Epithelial cell of prostate (primary cell): ENCODE results near the gene ARHGAP9.

Experiments used
- DNase-seq: peaks from one replicate; pipeline ENCODE4 v3.0.0-alpha.2; 2011; ENCODE audit warnings: low read depth, low spot score
- H3K27ac ChIP-seq: fragments of 450-650 bp; 2 replicates; pipeline ENCODE4 v1.5.1; 2017; ENCODE audit warnings: mild to moderate bottlenecking

ARHGAP9 gene

DNA sequence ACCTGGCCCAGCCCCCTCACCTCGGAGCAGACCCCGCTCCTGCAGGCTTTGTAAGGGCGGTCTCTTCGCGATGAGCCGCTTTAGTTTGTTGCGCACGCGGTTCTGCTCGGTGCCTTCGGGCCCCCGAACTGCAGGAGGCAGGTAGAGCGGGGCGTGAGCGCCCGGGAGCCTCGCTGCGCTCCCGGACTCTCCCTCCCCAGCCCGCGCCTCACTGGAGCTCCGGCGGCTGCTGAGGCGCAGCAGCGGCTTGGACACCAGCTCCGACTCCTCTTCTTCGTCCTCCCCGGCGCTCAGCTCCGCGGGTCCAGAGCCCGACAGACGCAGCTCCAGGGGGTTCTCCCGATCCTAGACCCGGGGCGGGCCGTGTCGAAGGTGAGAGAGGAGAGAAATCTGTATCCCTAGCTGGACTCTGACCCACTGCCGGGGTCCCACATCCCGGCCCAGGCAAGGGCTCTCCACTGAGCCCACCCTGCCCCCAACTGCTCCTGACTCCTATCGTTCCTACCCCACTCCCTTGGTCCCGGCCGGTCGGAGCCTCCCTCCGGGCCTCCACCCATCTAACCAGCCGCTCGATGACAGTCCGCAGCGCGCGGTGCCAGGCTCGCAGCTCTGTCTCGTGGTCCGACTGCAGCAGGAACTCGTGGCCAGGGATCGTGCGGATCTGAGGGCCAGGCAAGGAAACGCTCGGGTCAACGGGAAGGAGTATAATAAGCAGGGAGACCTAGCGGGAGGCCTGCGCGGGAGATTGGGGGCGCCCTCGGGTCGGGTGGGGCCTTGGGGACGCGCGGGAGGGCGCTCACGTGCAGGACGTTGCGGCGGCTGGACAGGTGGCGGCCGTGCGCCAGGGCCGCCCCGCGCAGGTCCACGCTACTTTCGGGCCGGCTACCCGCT is 4.2 kb downstream of the ARHGAP9 start:
- H3K27ac ChIP-seq = no peak overlapping the region
- no peak for DNase-seq

DNA sequence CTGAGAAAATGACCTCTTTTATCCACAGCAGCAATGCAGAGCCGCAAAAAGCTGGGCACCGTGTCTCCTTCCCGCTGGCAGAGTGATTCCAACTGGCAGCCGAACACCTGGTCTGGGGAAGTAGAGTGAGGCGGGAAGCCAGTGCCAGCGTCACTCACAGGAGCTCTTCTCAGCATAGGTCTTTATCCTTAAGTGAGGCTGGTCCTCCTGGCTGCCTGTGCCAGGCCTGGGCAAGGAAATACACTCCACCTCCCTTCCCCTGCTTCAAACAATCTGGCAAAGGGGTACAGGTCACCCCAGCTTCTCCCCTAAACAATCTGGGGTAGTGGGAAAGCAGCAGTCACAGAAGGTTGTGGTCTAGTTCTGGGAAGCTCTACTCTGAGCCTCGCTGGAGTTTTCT is 4.8 kb downstream of the ARHGAP9 start:
- DNase-seq = no peak
- H3K27ac ChIP-seq = no peak overlapping the region

DNA sequence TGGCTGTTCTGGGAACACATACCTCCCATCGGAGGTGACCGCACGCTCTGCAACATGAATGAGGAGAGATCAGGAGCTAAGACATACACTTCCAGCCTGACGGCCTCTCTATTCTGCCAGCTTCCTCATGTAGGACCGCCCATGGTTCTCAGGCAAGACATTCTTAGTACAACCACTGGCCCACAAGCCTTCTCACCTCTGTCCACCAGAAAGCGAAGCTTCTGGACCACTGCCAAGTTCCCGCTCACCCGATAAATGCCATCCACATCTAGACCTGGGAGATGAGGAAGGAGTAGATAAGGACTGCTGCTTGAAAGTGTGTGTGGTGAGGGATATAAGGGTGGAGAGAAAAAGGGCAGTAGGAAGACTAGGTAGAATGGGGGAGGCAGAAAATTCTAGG is 5.2 kb downstream of the ARHGAP9 start:
- DNase-seq = no peak
- H3K27ac ChIP-seq = no peak overlapping the region

DNA sequence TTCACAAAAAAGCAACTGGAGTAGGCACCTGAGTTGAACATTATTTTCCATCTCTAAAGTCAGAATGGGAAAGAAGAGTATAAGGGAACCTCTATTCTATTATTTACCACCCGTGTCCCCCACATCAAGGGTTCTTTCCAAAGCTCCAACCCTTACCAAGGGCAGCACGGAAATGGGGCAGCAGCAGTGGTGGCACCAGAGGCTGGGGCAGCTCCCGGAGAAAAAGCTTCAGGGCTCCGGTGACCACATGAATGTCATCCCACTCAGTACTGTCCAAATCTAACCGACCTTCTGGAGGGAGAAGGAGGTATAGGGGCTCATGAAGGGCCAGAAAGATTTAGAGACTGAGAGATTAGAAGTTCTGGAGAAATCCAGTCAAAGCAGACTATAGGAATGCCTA is 5.8 kb downstream of the ARHGAP9 start:
- H3K27ac ChIP-seq = no peak overlapping the region
- DNase-seq = no peak

DNA sequence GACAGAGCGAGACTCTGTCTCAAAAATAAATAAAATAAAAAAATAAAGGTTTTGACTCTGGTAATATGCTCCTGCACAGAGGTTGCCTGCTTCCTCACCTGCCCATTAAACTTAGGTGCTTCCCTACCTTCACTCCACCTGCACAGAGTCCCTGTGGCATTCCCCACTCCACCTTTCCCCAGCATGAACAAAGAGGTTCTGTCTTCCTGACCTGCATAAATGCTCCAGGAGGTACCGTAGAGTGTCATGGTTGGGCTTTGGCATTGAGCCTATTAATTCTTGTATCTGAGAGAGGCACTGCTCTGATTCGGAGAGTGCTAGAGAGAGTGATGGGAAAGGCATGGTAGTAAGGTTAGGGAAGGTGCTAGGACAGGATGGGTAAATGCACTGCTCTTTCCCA is 6.3 kb downstream of the ARHGAP9 start:
- H3K27ac ChIP-seq = no peak overlapping the region
- DNase-seq = no peak

DNA sequence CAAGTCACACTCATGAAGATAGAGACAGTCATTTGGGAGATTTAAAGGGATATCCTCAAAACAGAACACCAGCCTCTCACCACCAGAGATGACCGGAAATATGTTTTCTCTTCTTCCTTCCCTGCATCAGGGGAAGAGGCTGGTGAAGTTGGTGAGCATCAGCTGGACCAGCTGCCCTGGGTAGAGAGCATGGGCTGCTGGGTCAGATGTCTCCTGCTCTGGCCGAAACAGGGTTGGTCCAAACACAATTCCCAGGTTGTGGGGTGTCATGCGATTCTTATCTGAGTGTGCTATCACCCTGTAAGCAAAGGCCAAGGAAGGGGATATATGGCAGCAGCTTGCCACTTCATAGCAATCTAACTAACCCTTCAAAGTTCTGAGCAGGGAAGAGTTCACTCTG is 7.3 kb downstream of the ARHGAP9 start:
- no peak for DNase-seq
- no peak overlapping the region for H3K27ac ChIP-seq

DNA sequence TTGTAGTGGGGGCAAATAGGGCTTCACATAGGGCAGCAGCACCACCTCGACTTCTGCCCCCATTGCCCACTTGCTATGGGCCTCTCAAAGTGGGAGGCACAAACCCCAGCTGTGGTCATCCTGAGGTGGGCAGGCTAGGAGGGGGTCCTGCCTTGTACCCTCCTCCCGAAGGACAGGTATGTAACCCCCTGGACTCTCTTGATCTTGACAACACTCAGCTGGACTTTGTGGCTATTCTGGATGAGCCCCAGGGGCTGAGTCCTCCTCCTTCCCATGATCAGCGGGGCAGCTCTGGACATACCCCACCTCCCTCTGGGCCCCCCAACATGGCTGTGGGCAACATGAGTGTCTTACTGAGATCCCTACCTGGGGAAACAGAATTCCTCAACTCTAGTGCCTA is 8.0 kb downstream of the ARHGAP9 start:
- H3K27ac ChIP-seq = no peak overlapping the region

DNA sequence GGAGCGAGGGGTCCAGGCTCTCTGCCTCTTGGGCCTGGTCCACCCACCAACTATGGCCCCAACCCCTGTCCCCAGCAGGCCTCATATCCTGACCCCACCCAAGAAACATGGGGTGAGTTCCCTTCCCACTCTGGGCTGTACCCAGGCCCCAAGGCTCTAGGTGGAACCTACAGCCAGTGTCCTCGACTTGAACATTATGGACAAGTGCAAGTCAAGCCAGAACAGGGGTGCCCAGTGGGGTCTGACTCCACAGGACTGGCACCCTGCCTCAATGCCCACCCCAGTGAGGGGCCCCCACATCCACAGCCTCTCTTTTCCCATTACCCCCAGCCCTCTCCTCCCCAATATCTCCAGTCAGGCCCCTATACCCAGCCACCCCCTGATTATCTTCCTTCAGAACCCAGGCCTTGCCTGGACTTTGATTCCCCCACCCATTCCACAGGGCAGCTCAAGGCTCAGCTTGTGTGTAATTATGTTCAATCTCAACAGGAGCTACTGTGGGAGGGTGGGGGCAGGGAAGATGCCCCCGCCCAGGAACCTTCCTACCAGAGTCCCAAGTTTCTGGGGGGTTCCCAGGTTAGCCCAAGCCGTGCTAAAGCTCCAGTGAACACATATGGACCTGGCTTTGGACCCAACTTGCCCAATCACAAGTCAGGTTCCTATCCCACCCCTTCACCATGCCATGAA is 8.6 kb downstream of the ARHGAP9 start:
- DNase-seq = no peak
- no peak overlapping the region for H3K27ac ChIP-seq

More for the DNA sequence above, 8.0 kb downstream of the ARHGAP9 start:
- DNase-seq = no peak

DNA sequence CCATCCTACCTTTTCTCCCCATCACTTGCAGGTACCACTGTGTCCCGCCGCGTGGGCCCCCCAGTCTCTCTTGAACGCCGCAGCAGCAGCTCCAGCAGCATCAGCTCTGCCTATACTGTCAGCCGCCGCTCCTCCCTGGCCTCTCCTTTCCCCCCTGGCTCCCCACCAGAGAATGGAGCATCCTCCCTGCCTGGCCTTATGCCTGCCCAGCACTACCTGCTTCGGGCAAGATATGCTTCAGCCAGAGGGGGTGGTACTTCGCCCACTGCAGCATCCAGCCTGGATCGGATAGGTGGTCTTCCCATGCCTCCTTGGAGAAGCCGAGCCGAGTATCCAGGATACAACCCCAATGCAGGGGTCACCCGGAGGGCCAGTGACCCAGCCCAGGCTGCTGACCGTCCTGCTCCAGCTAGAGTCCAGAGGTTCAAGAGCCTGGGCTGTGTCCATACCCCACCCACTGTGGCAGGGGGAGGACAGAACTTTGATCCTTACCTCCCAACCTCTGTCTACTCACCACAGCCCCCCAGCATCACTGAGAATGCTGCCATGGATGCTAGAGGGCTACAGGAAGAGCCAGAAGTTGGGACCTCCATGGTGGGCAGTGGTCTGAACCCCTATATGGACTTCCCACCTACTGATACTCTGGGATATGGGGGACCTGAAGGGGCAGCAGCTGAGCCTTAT is 9.2 kb downstream of the ARHGAP9 start:
- no peak overlapping the region for H3K27ac ChIP-seq
- DNase-seq = no peak

DNA sequence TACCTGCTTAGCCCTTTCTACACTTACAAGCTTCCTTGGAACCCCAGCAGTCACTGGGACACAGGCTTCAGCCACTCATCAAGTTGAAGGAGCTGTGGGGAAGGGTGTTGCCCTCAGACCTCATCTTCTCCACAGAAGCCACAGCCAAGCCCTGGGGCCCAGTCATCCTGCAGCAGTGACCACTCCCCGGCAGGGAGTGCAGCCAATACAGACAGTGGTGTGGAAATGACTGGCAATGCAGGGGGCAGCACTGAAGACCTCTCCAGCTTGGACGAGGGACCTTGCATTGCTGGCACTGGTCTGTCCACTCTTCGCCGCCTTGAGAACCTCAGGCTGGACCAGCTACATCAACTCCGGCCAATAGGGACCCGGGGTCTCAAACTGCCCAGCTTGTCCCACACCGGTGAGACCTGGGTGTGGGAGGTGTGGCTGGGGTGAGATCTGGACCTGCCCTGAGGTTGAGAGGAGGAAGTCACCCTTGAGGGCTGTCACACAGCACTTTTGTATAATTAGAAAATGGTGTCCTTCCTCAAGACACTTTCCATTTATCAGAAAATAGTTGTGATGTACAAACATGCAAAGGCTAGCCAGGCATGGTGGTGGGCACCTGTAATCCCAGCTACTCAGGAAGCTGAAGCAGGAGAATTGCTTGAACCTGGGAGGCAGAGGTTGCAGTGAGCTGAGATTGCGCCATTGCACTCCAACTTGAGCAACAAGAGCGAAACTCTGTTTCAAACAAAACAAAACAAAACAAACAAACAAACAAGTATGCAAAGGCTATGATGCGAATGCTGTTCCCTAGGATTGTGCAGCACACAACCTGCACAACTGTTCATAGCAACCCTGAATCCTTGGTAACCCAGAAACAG is 10.1 kb downstream of the ARHGAP9 start:
- H3K27ac ChIP-seq = no peak overlapping the region

DNA sequence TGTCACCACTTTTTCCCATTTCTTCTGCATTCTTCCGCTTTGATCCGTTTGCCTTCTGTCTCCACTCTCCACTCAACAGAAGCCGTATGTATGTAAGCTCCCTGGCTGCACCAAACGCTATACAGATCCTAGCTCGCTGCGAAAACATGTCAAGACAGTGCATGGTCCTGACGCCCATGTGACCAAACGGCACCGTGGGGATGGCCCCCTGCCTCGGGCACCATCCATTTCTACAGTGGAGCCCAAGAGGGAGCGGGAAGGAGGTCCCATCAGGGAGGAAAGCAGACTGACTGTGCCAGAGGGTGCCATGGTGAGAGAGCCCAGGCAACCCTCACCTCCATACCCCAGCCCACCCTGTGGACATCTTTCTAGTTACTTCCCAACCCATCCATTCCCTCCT is 11.8 kb downstream of the ARHGAP9 start:
- DNase-seq = no peak
- no peak overlapping the region for H3K27ac ChIP-seq

More for the DNA sequence above, 10.1 kb downstream of the ARHGAP9 start:
- DNase-seq = no peak

DNA sequence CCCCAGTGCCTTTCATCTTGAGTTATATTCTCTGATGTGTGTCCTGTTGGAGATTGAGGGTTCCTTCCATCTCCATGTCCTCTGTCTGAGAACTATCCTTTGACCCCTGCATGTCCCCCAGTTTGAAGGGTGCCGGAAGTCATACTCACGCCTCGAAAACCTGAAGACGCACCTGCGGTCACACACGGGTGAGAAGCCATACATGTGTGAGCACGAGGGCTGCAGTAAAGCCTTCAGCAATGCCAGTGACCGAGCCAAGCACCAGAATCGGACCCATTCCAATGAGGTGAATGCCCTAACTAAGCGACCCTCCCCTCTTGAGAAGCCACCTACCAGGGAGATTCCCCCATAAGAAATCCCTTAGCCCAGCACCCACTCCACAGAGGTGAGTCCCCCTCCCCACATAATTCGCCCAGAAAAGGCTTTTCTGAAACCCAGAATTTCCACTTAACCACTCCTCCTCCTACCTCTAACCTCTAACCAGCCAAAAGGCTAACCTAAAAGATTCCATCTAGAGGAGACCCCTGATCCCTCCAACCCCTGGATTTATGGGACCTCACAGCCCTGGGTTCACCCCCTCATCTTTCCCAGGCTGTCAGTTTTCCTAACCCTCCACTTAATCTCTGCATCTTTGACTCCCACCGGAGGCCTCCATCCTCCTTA is 12.3 kb downstream of the ARHGAP9 start:
- H3K27ac ChIP-seq = no peak overlapping the region
- no peak for DNase-seq

DNA sequence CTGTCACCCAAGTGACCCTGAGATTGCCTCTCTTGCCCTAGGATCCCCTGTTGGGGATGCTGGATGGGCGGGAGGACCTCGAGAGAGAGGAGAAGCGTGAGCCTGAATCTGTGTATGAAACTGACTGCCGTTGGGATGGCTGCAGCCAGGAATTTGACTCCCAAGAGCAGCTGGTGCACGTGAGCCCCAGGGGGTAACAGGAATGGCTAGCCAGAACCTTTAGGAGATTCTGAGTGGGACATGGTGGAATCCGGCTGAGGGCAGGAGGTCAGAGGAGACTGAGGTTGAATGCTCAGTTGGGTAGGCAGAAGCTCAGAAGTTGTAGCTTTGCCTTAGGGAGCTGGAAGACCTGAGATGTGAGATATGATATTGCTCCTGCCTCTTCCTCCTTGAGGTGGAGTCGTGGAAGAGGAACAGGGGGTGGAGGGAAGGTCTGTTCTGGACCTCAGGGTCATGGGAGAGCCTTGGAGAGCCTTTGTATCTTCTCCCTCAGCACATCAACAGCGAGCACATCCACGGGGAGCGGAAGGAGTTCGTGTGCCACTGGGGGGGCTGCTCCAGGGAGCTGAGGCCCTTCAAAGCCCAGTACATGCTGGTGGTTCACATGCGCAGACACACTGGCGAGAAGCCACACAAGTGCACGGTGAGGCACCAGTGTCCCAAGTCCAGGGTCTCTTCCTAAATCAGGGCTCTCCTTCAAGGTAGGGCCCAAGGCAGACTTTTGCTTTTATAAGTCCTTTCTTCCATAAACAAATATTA is 13.7 kb downstream of the ARHGAP9 start:
- H3K27ac ChIP-seq = no peak overlapping the region

DNA sequence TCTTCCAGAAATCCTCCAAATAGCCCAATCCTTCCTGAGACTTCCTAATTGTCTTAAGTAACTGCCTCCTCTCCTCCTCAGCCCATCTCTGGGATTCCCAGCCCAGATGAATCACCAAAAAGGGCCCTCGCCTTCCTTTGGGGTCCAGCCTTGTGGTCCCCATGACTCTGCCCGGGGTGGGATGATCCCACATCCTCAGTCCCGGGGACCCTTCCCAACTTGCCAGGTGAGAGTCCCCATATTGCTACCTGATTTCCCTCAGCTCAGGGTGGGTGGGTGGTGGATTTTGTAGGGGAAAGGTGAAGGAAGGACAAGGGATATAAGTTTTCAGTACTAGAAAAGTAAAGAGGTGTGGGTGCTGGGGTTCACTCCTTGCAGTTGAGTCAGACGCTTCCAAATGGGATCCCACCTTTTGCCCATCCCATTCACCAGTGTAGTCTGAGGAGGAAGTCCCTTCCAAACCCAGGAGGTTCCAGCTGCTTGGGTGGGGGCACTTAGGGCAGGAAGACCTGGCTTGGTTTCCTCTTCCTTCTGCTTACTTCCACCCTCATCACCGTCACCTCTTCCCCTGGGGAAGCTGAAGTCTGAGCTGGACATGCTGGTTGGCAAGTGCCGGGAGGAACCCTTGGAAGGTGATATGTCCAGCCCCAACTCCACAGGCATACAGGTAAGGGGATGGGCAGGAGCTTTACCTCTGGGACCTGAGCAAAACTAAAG is 14.5 kb downstream of the ARHGAP9 start:
- no peak overlapping the region for H3K27ac ChIP-seq
- no peak for DNase-seq

More for the DNA sequence above, 13.7 kb downstream of the ARHGAP9 start:
- DNase-seq = no peak

DNA sequence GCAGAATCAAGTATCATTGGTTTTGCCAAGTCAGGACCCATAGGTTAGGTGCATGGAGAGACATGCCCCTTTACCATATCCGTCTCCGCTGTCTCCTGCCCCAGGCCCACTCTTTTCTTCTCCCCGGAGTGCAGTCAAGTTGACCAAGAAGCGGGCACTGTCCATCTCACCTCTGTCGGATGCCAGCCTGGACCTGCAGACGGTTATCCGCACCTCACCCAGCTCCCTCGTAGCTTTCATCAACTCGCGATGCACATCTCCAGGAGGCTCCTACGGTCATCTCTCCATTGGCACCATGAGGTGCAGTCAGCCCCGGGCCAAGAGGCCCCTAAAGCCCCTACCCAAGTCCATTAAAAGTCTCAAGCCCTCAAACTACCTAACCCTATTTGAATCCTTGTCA is 15.1 kb downstream of the ARHGAP9 start:
- no peak for DNase-seq
- no peak overlapping the region for H3K27ac ChIP-seq

DNA sequence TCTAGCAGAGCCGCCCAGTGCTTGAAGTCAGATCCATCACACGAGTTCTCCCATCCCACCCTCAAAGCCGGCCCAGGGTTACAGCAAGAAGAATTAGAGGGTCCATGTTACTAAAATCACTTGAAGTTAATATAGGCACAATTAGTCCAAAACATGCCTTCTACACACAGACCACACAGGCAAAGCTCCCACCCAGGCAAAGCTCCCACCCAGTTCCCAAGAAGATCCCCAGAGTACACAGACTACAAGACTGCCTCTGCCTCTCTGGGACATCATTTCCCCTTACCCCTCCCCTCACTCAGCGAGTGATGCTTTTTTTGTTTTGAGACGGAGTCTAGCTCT is 16.8 kb downstream of the ARHGAP9 start:
- H3K27ac ChIP-seq = peak overlapping the region; percentile 63
- no peak for DNase-seq

DNA sequence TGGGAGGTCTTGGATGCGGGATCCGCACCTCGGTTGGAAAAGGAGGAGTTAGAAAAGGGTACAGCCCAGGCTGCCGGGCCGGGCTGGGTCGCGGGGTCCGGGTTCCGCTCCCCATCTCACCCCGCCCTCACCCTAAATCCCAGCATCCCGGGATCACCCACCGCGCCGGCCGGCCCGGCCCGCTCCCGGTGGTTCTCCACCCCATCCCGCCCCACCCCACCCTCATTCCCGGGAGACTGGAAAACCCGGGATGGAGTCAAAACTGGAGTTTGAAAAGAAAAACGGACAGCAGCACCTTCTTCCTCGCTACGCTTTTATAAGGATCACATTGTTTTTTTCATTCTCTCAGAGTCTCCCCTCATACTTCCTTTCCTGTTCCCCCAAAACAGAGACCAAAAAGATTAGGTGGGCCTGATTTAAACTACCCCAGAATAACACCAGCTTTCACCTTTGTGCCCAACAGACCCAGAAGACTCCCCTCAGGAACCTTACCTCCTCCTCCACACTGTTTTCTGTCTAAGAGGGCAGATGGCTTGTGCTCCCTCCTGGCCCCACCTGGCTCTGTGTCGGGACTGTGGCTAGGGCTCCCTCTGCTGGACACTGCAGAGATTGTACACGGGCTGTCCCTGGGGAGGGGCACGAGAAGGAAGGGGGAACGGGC is 17.3 kb downstream of the ARHGAP9 start:
- H3K27ac ChIP-seq = peak overlapping the region; percentile 63
- peak; percentile 29 for DNase-seq

DNA sequence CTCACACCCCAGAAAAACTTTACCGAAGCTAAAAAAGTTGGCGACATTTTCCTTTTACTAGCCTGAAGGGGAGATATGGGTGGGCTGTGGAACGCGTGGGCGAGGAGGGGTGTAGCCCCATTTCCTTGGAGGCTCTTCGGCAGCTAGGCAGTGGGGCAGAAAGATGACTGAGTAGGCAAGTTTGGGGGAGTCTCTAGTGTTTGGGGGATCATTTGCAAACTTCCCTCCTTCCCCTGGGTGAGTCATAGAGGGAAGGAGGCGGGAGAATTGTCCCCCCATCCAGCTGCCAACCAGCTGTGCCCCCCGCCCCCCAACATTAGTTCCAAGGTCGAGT is 17.8 kb downstream of the ARHGAP9 start:
- H3K27ac ChIP-seq = peak overlapping the region; percentile 63
- no peak for DNase-seq
